MM.1S (cell line): Measurements from ENCODE around the gene CFAP119.

Experiments used
- DNase-seq: peaks from one replicate; pipeline ENCODE4 v3.0.0-alpha.2; 2015
- H2AFZ ChIP-seq: fragments of 300-600 bp; sonication (generic); 2 replicates; pipeline ENCODE4 v1.6.0; 2016; ENCODE audit warnings: antibody characterized with exemption, low read length
- H3F3A ChIP-seq: fragments of 300-600 bp; sonication (generic); 2 replicates; pipeline ENCODE4 v1.6.1; 2016; ENCODE audit warnings: mild to moderate bottlenecking, antibody characterized with exemption, low read length, moderate library complexity, mixed read lengths; ENCODE audit not compliant: insufficient read depth
- H3K27ac ChIP-seq: fragments of 300-600 bp; sonication (generic); 2 replicates; pipeline ENCODE4 v1.5.1; 2016; ENCODE audit warnings: mild to moderate bottlenecking, low read length
- H3K27me3 ChIP-seq: fragments of 300-600 bp; sonication (generic); replicated peaks from 2 replicates; pipeline ENCODE4 v1.6.0; 2016; ENCODE audit warnings: low read length; ENCODE audit not compliant: insufficient read depth
- H3K36me3 ChIP-seq: fragments of 300-600 bp; sonication (generic); replicated peaks from 2 replicates; pipeline ENCODE4 v1.6.1; 2016; ENCODE audit warnings: mild to moderate bottlenecking, low read length, mixed read lengths; ENCODE audit not compliant: insufficient read depth
- H3K4me1 ChIP-seq: fragments of 300-600 bp; sonication (generic); 2 replicates; pipeline ENCODE4 v1.6.1; 2016; ENCODE audit warnings: low read length, mixed read lengths
- H3K4me2 ChIP-seq: fragments of 300-600 bp; sonication (generic); 2 replicates; pipeline ENCODE4 v1.6.0; 2016; ENCODE audit warnings: low read depth, low read length
- H3K4me3 ChIP-seq: fragments of 300-600 bp; sonication (generic); 2 replicates; pipeline ENCODE4 v1.5.1; 2016; ENCODE audit warnings: low read length, mixed read lengths
- H3K79me2 ChIP-seq: fragments of 300-600 bp; sonication (generic); 2 replicates; pipeline ENCODE4 v1.6.1; 2016; ENCODE audit warnings: mixed run types, low read length, mixed read lengths
- H3K9ac ChIP-seq: fragments of 300-600 bp; sonication (generic); 2 replicates; pipeline ENCODE4 v1.6.1; 2016; ENCODE audit warnings: low read length, mixed read lengths
- H3K9me2 ChIP-seq: fragments of 300-600 bp; sonication (generic); replicated peaks from 2 replicates; pipeline ENCODE4 v1.6.1; 2016; ENCODE audit warnings: mild to moderate bottlenecking, low read length, mixed read lengths; ENCODE audit not compliant: insufficient read depth
- H3K9me3 ChIP-seq: fragments of 300-600 bp; sonication (generic); replicated peaks from 2 replicates; pipeline ENCODE4 v1.6.1; 2016; ENCODE audit warnings: mild to moderate bottlenecking, low read length, mixed read lengths; ENCODE audit not compliant: insufficient read depth
- H4K20me1 ChIP-seq: fragments of 300-600 bp; sonication (generic); 2 replicates; pipeline ENCODE4 v1.6.1; 2016; ENCODE audit warnings: mild to moderate bottlenecking, low read length, moderate library complexity, mixed read lengths; ENCODE audit not compliant: insufficient read depth
- CTCF ChIP-seq: fragments of 300-600 bp; sonication (generic); IDR thresholded peaks from 2 replicates; pipeline ENCODE4 v1.5.1; 2016; ENCODE audit warnings: antibody characterized with exemption, low read length, mixed read lengths
- EZH2 ChIP-seq: fragments of 300-600 bp; sonication (generic); optimal IDR thresholded peaks from 2 replicates; pipeline ENCODE3; 2017; ENCODE audit warnings: low read depth, mild to moderate bottlenecking, antibody characterized with exemption, low read length, mixed read lengths
- EZH2phosphoT487 ChIP-seq: fragments of 300-600 bp; sonication (generic); IDR thresholded peaks from 2 replicates; pipeline ENCODE4 v1.6.1; 2018; ENCODE audit warnings: antibody characterized with exemption, low read length

Gene CFAP119

GRCh38 chr16:30767767-30768465, 6.1 kb upstream of the CFAP119 start:
- no peaks in the 10 kb centered on the region for H3K9me2 ChIP-seq
- no peak for TF ChIP-seq EZH2phosphoT487
- TF ChIP-seq EZH2: no peak
- no peak for TF ChIP-seq CTCF
- no peak overlapping the region for H3K27ac ChIP-seq
- H3K79me2 ChIP-seq: peaks cover 17% of the 10 kb centered on the region
- H2AFZ ChIP-seq: no peak overlapping the region
- H3K9me3 ChIP-seq: no peaks in the 10 kb centered on the region
- H3F3A ChIP-seq: no peaks in the 10 kb centered on the region
- H3K27me3 ChIP-seq: no peaks in the 10 kb centered on the region
- H3K36me3 ChIP-seq: peaks cover 9% of the 10 kb centered on the region
- H4K20me1 ChIP-seq: no peaks in the 10 kb centered on the region
- no peak overlapping the region for H3K4me3 ChIP-seq
- no peak for DNase-seq
- no peak overlapping the region for H3K4me2 ChIP-seq
- H3K9ac ChIP-seq: no peak overlapping the region
- peaks cover 5% of the 10 kb centered on the region for H3K4me1 ChIP-seq

- Histone ChIP-seq H2AFZ (no peak overlapping the region), H3K4me1 (peaks cover 9% of the 10 kb centered on the region), H3K79me2 (peaks cover 25% of the 10 kb centered on the region), H3K27me3 (no peaks in the 10 kb centered on the region), H3K4me2 (no peak overlapping the region), H3K36me3 (peaks cover 9% of the 10 kb centered on the region), H3K4me3 (no peak overlapping the region), H3F3A (no peaks in the 10 kb centered on the region), H3K9me3 (no peaks in the 10 kb centered on the region), H3K27ac (no peak overlapping the region), H3K9me2 (no peaks in the 10 kb centered on the region), H3K9ac (no peak overlapping the region), H4K20me1 (no peaks in the 10 kb centered on the region)
- TF ChIP-seq EZH2phosphoT487 (no peak), EZH2 (no peak), CTCF (no peak)
- no peak for DNase-seq
These were observed 5.0 kb upstream of the CFAP119 start for GRCh38 chr16:30766933-30767284.

- Histone ChIP-seq H3K9me3 (no peaks in the 10 kb centered on the region), H3K27ac (no peak overlapping the region), H3K79me2 (peaks cover 25% of the 10 kb centered on the region), H3K27me3 (no peaks in the 10 kb centered on the region), H3K4me1 (peaks cover 9% of the 10 kb centered on the region), H4K20me1 (no peaks in the 10 kb centered on the region), H2AFZ (no peak overlapping the region), H3K36me3 (peaks cover 9% of the 10 kb centered on the region; the same call in 1 of the 2 replicates), H3F3A (no peaks in the 10 kb centered on the region), H3K4me3 (no peak overlapping the region), H3K4me2 (no peak overlapping the region), H3K9me2 (no peaks in the 10 kb centered on the region), H3K9ac (no peak overlapping the region)
- TF ChIP-seq EZH2phosphoT487 (no peak), CTCF (no peak), EZH2 (no peak)
- no peak for DNase-seq
These were observed 4.5 kb upstream of the CFAP119 start for GRCh38 chr16:30766206-30766932.
